ENCODE measurements around the gene DDR1. TPM values are rescaled to one million over a fixed set of nuclear protein-coding genes. Genes with fewer than 3 reads are reported as not detected.

The DDR1 gene
- total RNA-seq, 1 donor from 2014 or later: 85.3 TPM

DNA sequence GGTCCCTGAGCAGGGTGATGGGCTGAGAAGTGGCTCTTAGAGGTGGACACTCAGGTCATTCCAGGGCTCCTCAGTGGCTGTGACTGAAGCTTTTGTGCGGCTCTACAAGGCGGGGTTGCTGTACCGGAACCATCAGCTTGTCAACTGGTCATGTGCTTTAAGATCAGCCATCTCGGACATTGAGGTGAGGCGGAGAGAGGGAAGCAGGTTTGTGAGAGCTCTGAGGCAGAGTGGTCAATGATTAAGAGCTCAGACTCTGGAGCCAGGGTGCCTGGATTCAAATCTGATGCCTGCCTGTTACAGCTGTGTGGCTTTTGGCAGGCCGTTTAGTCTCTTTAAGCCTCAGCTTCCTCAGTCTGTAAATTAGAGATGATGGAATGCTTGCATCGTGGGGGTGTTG, 32.7 kb downstream of the DDR1 start:
- Histone ChIP-seq H3K4me1 (peaks cover 15% of the 10 kb centered on the region), H3K4me3 (no peak overlapping the region), H3K4me2 (no peak overlapping the region), H3K9ac (no peak overlapping the region), H3K9me3 (ENCODE audit: low read depth) (no peaks in the 10 kb centered on the region), H3K36me3 (no peaks in the 10 kb centered on the region), H2AFZ (replicated peaks) (no peak overlapping the region), H3K27ac (no peak overlapping the region), H3K79me2 (ENCODE audit: low read depth) (no peaks in the 10 kb centered on the region), H4K20me1 (ENCODE audit: low read depth) (no peaks in the 10 kb centered on the region), H3K27me3 (no peaks in the 10 kb centered on the region), H3F3A (ENCODE audit: low read depth) (peaks cover 28% of the 10 kb centered on the region)
- Mint-ChIP-seq H3K4me1 (peaks cover 26% of the 10 kb centered on the region), H3K27ac (no peak overlapping the region), H3K4me3 (no peak overlapping the region), H3K9me3 (no peaks in the 10 kb centered on the region), H3K27me3 (ENCODE audit: insufficient read depth, low read depth) (peaks cover 7% of the 10 kb centered on the region), H3K36me3 (peaks cover 28% of the 10 kb centered on the region)
- DNase-seq (ENCODE audit: low spot score): no peak
- TF ChIP-seq EZH2phosphoT487 (IDR thresholded peaks at IDR 0.05) (no peak), EZH2 (IDR thresholded peaks at IDR 0.05) (no peak)
- TF ChIP-seq, protein P1, sequence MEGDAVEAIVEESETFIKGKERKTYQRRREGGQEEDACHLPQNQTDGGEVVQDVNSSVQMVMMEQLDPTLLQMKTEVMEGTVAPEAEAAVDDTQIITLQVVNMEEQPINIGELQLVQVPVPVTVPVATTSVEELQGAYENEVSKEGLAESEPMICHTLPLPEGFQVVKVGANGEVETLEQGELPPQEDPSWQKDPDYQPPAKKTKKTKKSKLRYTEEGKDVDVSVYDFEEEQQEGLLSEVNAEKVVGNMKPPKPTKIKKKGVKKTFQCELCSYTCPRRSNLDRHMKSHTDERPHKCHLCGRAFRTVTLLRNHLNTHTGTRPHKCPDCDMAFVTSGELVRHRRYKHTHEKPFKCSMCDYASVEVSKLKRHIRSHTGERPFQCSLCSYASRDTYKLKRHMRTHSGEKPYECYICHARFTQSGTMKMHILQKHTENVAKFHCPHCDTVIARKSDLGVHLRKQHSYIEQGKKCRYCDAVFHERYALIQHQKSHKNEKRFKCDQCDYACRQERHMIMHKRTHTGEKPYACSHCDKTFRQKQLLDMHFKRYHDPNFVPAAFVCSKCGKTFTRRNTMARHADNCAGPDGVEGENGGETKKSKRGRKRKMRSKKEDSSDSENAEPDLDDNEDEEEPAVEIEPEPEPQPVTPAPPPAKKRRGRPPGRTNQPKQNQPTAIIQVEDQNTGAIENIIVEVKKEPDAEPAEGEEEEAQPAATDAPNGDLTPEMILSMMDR (IDR thresholded peaks at IDR 0.05): no peak

DNA sequence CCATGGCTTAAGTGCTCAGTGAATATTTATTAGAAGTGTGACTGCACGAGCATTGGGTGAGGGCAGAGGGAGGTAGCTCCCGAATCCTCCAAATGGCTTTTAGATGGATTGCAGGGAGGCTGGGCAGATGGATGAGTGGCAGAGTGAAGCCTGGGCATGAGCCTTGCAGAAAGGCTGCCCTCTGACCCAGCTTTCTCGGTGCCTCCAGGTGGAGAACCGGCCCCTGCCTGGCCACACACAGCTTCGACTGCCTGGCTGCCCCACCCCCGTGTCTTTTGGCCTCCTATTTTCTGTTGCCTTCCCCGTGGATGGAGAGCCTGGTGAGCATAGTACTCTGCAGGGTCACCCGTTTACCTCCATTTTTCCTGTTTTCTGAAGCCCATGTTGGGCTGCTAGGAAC, 33.2 kb downstream of the DDR1 start:
- peaks cover 24% of the 10 kb centered on the region for H3F3A ChIP-seq (ENCODE audit: low read depth)
- H3K4me3 Mint-ChIP-seq: no peak overlapping the region

DNA sequence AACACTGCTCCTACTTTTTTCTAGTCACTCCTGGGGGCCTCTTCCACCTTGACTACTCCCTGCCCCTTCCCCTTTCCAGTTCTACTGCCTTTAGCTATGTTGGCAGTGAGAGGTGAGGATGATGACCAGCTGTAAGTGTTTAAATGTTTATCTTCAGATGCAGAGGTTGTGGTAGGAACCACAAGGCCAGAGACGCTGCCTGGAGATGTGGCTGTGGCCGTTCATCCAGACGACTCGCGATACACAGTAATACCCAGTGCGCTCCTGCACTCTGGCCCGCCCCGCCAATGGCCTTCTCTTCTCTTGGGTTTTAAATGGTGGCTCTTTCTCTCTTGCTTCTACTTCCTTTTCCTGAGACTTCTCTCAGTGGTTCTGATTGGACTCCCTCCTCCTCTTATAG, 34.4 kb downstream of the DDR1 start:
- no peak overlapping the region for H3K27ac Mint-ChIP-seq
- no peak overlapping the region for H3K4me3 Mint-ChIP-seq
- H3K4me1 Mint-ChIP-seq: peaks cover 21% of the 10 kb centered on the region
- peaks cover 26% of the 10 kb centered on the region for H3K36me3 Mint-ChIP-seq
- H3K4me3 ChIP-seq: no peak overlapping the region
- H3K9me3 ChIP-seq (ENCODE audit: low read depth): no peaks in the 10 kb centered on the region
- no peak for DNase-seq (ENCODE audit: low spot score)
- H3K36me3 ChIP-seq: no peaks in the 10 kb centered on the region
- H3K9ac ChIP-seq: no peak overlapping the region
- no peaks in the 10 kb centered on the region for H3K27me3 ChIP-seq
- no peak overlapping the region for H3K27ac ChIP-seq
- H4K20me1 ChIP-seq (ENCODE audit: low read depth): no peaks in the 10 kb centered on the region
- H3K4me2 ChIP-seq: no peak overlapping the region
- TF ChIP-seq EZH2 (IDR thresholded peaks at IDR 0.05) (no peak), EZH2phosphoT487 (IDR thresholded peaks at IDR 0.05) (no peak)
- TF ChIP-seq, protein P1 (IDR thresholded peaks at IDR 0.05): no peak
- H3K9me3 Mint-ChIP-seq: no peaks in the 10 kb centered on the region
- H3K79me2 ChIP-seq (ENCODE audit: low read depth): no peaks in the 10 kb centered on the region
- H3K27me3 Mint-ChIP-seq (ENCODE audit: insufficient read depth, low read depth): peaks cover 10% of the 10 kb centered on the region
- H3K4me1 ChIP-seq: peaks cover 15% of the 10 kb centered on the region
- peaks cover 12% of the 10 kb centered on the region for H3F3A ChIP-seq (ENCODE audit: low read depth)
- no peak overlapping the region for H2AFZ ChIP-seq (replicated peaks)

More for the DNA sequence above, 33.2 kb downstream of the DDR1 start:
- H3K27me3 Mint-ChIP-seq (ENCODE audit: insufficient read depth, low read depth): peaks cover 10% of the 10 kb centered on the region
- Histone ChIP-seq H3K36me3 (no peaks in the 10 kb centered on the region), H3K9ac (no peak overlapping the region), H3K9me3 (ENCODE audit: low read depth) (no peaks in the 10 kb centered on the region), H3K4me3 (no peak overlapping the region), H3K4me1 (peaks cover 15% of the 10 kb centered on the region), H2AFZ (replicated peaks) (no peak overlapping the region), H3K4me2 (no peak overlapping the region), H4K20me1 (ENCODE audit: low read depth) (no peaks in the 10 kb centered on the region), H3K27me3 (no peaks in the 10 kb centered on the region), H3K79me2 (ENCODE audit: low read depth) (no peaks in the 10 kb centered on the region), H3K27ac (no peak overlapping the region)
- H3K36me3 Mint-ChIP-seq: peaks cover 28% of the 10 kb centered on the region
- H3K4me1 Mint-ChIP-seq: peaks cover 26% of the 10 kb centered on the region
- TF ChIP-seq EZH2 (IDR thresholded peaks at IDR 0.05): no peak
- TF ChIP-seq, protein P1 (IDR thresholded peaks at IDR 0.05): no peak
- TF ChIP-seq EZH2phosphoT487 (IDR thresholded peaks at IDR 0.05): no peak
- H3K27ac Mint-ChIP-seq: no peak overlapping the region
- no peak for DNase-seq (ENCODE audit: low spot score)
- H3K9me3 Mint-ChIP-seq: no peaks in the 10 kb centered on the region

Measured in neural progenitor cell (in vitro differentiated cells).